Activated CD4-positive, alpha-beta T cell treated with anti-CD3 and anti-CD28 coated beads, Interleukin-2, Interleukin-4, amounts not matched to agents 100 ng/mL and 50 ng/mL, durations not matched to agents 16 hours and 8 hours (primary cell): ENCODE data around the gene VDR.
A peak's percentile ranks its signal among the peaks of the same experiment; 100 is the strongest.
"Not testable (repeated sequence)": the region's sequence is repeated elsewhere in the genome, so short reads cannot be mapped to it uniquely, and the experiment has no call there.

Source experiments
- DNase-seq: peaks from one replicate; pipeline ENCODE4 v3.0.0-alpha.2; 2020; ENCODE audit warnings: low spot score

Gene VDR

DNA sequence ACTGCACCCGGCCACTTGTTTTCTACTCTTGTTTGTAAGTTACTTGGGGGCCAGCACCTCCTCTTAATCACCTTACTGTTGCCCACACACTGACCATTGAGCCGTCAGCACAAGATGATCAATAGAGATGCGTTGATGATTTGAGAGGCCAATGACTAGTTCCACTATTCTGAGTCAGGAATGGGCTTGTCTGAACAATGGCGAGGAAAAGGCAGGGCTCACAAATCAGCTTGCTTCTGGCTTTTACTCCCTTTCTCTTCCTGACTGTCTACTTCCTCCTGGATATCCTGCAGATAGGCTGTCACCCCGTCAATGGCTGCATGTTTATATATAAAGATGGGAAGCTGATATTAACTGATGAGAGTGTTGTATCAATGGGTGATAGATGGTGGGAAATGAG lies 55.9 kb downstream of the VDR start:
- no peak for DNase-seq

GRCh38 chr12:47846294-47846996 lies 58.3 kb downstream of the VDR start:
- DNase-seq: no peak

GRCh38 chr12:47845081-47845480 lies 59.7 kb downstream of the VDR start:
- DNase-seq: no peak

- DNase-seq: no peak
Measured at GRCh38 chr12:47844264-47845019, 60.4 kb downstream of the VDR start.

DNA sequence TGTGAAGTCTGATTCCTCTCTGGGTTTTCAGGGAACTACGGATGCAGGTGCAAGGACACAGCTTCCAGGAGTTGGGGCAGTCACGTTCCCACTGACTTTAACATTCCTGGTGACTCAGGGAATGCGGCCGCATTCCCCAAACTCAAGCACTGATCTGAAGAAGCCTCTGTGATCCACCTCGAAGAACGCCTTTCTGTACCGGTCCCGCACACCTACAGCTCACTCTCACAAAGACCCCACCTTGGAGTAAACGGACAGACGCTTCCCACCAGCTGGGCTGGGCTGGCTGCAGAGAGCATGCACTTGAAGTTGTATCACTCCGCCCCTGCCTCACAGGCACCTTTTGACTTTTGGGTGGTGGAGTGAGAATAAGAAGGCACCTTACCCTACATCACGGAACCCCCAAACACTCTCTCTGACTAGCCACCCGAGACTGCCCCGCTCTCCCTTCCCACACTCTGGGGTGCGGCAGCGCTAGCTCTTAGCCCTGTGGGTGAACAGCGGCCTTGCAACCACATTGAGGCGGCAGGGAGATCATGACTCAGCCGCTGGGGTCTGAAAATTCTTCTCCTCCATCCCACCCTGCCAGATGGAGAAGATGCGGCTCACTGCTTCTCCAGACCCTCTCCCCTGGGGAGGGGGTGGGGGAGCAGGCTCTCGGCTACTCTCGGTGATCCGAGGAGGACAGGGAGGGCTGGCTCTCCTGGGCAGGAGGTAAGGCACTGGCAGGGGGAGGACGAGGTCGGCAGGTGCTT lies 61.4 kb downstream of the VDR start:
- DNase-seq: no peak

DNA sequence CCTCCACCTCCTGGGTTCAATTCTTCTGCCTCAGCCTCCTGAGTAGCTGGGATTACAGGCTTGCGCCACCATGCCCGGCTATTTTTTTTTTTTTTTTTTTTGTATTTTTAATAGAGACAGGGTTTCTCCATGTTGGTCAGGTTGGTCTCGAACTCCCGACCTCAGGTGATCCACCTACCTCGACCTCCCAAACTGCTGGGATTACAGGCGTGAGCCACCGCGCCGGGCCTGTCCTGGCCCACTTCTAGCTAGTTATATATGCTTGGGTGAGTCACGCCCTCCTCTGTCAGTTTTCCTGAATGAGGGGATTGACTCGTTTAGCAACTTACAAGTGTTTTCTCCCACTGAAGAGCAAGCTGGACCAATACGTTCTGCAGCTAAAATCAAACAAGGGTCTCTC lies 62.3 kb downstream of the VDR start:
- DNase-seq: not testable (repeated sequence)

GRCh38 chr12:47841910-47842309 lies 62.9 kb downstream of the VDR start:
- DNase-seq: no peak

DNA sequence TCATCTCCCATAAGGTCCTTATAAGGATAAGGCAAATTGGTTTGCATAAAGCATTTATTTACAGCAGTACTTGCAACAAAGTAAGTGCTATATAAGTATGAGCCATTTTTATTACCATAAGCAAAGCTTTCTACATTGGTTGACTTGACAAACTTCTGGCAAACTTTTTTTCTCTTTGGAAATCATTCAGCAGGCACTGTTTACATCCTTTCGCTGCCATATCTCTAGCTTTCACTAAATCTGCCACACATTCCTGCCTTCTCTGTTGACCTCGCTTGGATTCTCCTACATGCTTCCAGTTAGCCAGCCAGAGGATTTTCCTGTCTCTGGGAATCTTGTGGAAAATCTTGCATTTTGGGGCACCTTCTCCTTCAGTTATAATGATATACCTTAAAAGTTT lies 63.3 kb downstream of the VDR start:
- no peak for DNase-seq

DNA sequence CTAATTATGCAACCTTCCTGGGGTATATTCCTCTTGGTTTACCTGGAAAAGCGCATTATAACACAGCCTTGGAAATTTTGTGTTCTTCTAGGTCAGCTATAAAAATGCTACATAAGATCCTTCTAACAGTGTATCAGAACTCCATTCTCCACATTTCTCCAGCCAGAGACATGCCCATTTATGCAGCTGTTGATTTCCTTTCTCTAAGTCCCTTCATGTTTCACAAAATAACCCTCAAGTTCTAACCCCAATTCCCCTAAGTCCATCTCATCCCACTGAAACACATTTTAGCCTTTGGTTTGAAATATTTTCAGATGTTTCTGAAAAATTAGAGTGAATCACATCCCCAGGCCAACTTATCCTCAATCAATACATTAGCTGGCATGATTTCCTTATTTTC lies 64.2 kb downstream of the VDR start:
- DNase-seq: no peak

DNA sequence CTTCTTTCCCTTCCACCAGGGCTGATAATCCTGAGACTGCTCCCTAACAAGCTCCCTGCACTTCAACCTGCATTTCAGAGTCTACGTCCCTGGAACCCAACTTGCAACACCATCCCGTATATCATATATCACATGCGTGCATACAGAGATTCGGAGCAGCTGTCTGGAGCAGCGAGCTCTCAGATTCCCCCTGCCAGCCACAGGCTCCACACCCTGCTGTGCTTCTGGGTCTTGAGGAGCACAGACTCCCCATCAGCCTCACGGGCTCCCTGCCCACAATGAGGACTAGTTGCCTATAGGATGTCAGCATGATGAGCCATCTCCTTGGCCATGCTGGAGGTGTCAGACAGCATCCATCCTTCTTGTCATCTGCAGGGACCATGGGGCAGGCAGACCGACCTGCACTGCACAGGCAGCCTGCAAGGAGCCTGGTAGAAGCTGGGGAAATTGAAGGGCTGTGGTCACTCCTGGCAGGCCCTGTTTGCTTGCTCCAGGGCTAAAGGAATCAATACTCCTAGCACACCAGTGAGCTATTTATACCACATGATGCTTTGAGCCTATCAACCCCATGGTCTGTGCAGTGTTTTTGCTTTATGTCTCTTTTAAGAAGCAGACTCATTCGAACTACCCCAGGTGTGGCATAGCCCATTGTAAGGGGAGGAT lies 65.4 kb downstream of the VDR start:
- no peak for DNase-seq

- peak; percentile 39 for DNase-seq
Measured at GRCh38 chr12:47838286-47838931, 66.4 kb downstream of the VDR start.

DNA sequence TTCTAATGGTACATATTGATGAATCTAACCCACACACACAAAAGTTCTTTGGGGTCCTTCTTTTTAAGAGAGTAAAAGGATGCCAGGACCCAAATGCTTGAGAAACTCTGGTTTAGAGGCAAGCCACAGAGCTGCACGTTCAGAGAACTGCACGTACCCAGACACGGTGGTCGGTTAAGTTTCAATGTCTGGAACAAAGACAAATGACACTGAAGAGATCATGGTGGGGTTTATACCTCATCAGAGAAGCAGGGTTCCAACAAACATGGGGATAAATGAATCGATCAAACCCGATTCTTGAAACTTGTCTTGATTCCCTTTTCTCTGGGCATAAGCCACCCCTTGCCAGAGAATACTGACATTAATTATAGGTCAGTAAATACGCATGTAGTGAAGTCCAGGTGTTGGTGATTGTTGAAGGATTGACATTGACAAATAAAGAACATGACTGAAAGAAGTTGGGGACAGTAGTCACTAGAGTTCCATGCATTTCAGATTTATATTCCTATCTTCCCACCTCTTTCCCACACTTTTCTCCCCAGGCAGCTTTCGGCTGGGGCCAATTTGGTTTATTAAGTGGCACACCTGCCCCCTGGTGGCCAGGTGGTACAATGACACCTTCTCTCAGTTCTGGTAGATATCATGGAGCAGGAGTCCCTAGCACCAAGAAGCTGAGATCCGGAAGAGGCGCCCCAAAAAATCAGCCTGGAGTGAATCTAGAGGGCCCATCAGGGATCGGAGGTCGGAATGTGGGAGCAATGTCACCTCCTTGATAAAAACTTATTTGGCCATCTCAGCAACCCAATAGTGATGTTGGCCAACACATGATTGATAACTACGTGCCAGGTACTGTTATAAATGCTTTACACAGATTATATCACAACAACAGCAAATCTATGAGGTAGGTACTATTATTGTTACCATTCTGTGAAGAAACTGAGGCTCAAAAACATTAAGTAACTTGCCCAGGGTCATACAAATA lies 67.3 kb downstream of the VDR start:
- DNase-seq: peak; percentile 74

- DNase-seq: no peak
Measured at GRCh38 chr12:47835831-47836155, 69.0 kb downstream of the VDR start.

DNA sequence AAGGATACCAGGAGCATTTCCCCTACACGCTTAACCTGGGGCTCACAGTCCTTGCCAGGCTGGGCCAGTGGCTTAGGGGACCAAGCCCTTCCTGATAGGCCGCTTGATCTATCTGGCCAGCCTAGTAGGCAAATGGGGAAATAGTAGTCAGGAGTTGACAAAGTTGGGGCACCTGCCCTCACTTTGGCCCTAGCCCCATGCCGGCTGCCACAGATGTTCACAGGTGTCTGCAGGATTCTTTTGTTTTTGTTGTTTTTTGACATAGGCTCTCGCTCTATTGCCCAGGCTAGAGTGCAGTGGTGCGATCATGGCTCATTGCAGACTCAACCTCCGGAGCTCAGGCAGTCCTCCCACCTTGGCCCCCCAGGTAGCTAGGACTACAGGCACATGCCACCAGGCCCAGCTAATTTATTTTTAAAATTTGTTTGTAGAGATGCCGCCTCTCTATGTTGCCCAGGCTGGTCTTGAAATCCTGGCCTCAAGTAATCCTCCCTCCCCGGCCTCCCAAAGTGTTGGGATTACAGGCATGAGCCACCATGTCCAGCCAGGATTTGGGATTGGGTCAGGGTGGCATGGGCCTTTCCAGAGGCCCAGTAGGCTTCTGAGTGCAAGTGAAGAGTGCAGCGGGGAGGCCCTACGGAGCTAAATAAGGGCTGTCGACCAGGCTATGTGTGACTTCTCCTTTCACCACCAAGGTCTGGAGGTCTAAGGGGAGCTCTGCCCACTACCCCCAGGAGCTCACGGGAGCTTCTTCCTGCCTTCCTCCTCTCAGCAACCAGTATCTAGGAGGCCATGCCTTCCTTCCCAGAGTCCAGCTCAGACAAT lies 69.6 kb downstream of the VDR start:
- no peak for DNase-seq

- no peak for DNase-seq
Measured at GRCh38 chr12:47834199-47834903, 70.4 kb downstream of the VDR start.

DNA sequence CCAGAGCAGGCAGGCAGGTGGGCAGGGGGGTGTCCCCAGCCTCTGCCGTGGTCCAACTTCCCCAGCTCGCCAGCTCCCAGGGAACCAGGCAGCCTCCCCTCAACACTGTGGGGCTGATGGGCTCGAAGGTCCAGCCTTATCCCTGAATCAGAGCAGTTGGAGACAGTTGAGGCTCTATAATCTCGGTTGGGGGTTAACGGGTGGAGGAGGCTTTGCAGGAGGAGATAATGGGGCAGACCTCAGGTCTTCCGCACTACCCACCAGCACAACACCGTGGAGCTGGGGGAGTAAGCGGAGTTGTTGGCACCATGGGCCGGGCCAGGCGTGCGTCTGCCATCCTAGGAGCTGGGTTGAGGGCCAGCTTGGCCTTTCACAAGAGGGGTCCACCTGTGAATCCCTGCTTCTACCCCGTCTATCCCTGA lies 71.2 kb downstream of the VDR start:
- no peak for DNase-seq

- peak; percentile 59 for DNase-seq
Measured at GRCh38 chr12:47832263-47832933, 72.4 kb downstream of the VDR start.

DNA sequence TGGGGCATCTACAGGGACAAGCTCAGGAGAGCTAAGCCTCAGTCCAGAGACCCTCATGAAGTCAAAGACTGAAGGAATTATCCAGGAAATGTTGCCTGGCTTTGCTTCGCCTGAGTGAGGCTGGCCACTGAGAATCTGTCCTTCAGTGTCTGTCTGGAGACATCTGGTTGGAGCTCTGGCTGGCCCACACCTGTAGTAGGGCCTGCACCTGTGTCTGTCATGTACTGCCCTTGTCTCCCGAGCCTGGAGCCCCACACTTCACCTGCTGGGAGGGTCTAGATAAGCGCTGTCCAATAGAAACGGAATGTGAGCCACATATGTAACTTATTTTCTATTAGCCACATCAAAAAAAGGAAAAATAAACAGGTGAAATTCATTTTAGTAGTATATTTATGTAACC lies 75.2 kb downstream of the VDR start:
- no peak for DNase-seq
